Astrocyte (in vitro differentiated cells and primary cell): ENCODE results near the gene HNRNPC. TPM values are rescaled to one million over a fixed set of nuclear protein-coding genes. Genes with fewer than 3 reads are reported as not detected.
"Not testable (repeated sequence)": the region's sequence is repeated elsewhere in the genome, so short reads cannot be mapped to it uniquely, and the experiment has no call there.

Experiments used
- DNase-seq: peaks from one replicate; pipeline ENCODE4 v3.0.0-alpha.2; 2010; ENCODE audit warnings: low read depth
- FAIRE-seq: peaks from 2 replicates; lab custom pipeline; 2011; peaks lifted over from hg19 to GRCh38; lab: Jason Lieb, UNC
- H2AFZ ChIP-seq: 2 replicates; pipeline ENCODE4 v1.6.0; 2012; ENCODE audit warnings: low read depth, low read length, inconsistent platforms
- H3K27ac ChIP-seq: 2 replicates; pipeline ENCODE4 v1.5.1; 2011; ENCODE audit warnings: low read depth, low read length, inconsistent platforms
- H3K27me3 ChIP-seq: 2 replicates; pipeline ENCODE4 v1.6.0; 2011; ENCODE audit warnings: low read length, inconsistent platforms; ENCODE audit not compliant: insufficient read depth
- H3K36me3 ChIP-seq: 2 replicates; pipeline ENCODE4 v1.5.1; 2011; ENCODE audit warnings: low read length, inconsistent platforms; ENCODE audit not compliant: insufficient read depth
- H3K4me1 ChIP-seq: 2 replicates; pipeline ENCODE4 v1.5.1; 2011; ENCODE audit warnings: low read length, inconsistent platforms; ENCODE audit not compliant: insufficient read depth
- H3K4me2 ChIP-seq: 2 replicates; pipeline ENCODE4 v1.6.0; 2012; ENCODE audit warnings: low read length, inconsistent platforms
- H3K4me3 ChIP-seq: 2 replicates; pipeline ENCODE4 v1.5.1; 2011; ENCODE audit warnings: low read depth, mild to moderate bottlenecking, low read length, inconsistent platforms; ENCODE audit not compliant: insufficient read depth
- H3K79me2 ChIP-seq: 2 replicates; pipeline ENCODE4 v1.6.0; 2012; ENCODE audit warnings: mild to moderate bottlenecking, low read length, inconsistent platforms; ENCODE audit not compliant: insufficient read depth
- H3K9ac ChIP-seq: 2 replicates; pipeline ENCODE4 v1.6.0; 2012; ENCODE audit warnings: mild to moderate bottlenecking, low read length, inconsistent platforms
- H3K9me3 ChIP-seq: 2 replicates; pipeline ENCODE4 v1.5.1; 2012; ENCODE audit warnings: low read depth, mild to moderate bottlenecking, low read length, inconsistent platforms; ENCODE audit not compliant: insufficient read depth
- H4K20me1 ChIP-seq: 2 replicates; pipeline ENCODE4 v1.6.0; 2012; ENCODE audit warnings: low read length, inconsistent platforms; ENCODE audit not compliant: insufficient read depth
- H3K27ac Mint-ChIP-seq: one replicate; pipeline ENCODE4 v1.8.0; 2021; ENCODE audit warnings: mild to moderate bottlenecking, mixed read lengths; ENCODE audit not compliant: unreplicated experiment
- H3K27me3 Mint-ChIP-seq: one replicate; pipeline ENCODE4 v1.8.0; 2021; ENCODE audit warnings: low read depth, mixed read lengths; ENCODE audit not compliant: unreplicated experiment
- H3K36me3 Mint-ChIP-seq: one replicate; pipeline ENCODE4 v1.8.0; 2021; ENCODE audit warnings: low read depth, mixed read lengths; ENCODE audit not compliant: unreplicated experiment
- H3K4me1 Mint-ChIP-seq: one replicate; pipeline ENCODE4 v1.8.0; 2021; ENCODE audit warnings: low read depth, mixed read lengths; ENCODE audit not compliant: unreplicated experiment
- H3K4me3 Mint-ChIP-seq: one replicate; pipeline ENCODE4 v1.8.0; 2021; ENCODE audit warnings: mild to moderate bottlenecking, moderate library complexity, mixed read lengths; ENCODE audit not compliant: unreplicated experiment
- H3K9me3 Mint-ChIP-seq: one replicate; pipeline ENCODE4 v1.8.0; 2021; ENCODE audit warnings: mild to moderate bottlenecking, mixed read lengths; ENCODE audit not compliant: unreplicated experiment
- CTCF ChIP-seq: IDR thresholded peaks from 2 replicates; pipeline ENCODE4 v1.5.1; 2011; ENCODE audit warnings: low read depth, mild to moderate bottlenecking, inconsistent platforms, low read length, moderate library complexity; ENCODE audit not compliant: insufficient read depth
- EZH2 ChIP-seq: IDR thresholded peaks from 2 replicates; pipeline ENCODE4 v1.6.1; 2012; ENCODE audit warnings: mild to moderate bottlenecking, low read length, inconsistent platforms; ENCODE audit not compliant: insufficient read depth
- total RNA-seq: library from RNA; stranded (reverse); gene quantifications from 2 replicates; pipeline ENCODE4 v1.2.1, GENCODE V29; 2021

Gene HNRNPC
- total RNA-seq, 1 donor from 2014 or later = 525 TPM

DNA sequence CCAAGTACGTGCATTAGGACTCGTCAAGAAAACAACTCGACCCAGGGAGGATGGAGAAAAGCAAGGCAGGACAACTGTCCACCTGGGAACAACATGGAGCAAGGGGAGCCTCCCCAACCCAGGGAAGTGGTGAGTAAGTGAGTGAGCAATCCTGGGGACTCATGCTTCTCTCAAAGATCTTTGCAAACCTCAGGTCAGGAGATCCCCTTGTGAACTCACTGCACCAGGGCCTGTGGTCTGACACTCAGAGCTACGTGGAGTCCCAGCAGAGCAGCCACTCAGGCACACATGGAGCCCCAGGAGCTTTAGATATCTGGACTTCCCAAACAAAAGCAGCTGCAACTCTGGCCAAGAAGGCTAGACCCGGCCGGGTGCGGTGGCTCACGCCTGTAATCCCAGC is 101.2 kb downstream of the HNRNPC start:
- peaks cover 5% of the 10 kb centered on the region for H3K27me3 ChIP-seq
- FAIRE-seq = no peak

GRCh38 chr14:21165670-21166069 is 103.6 kb downstream of the HNRNPC start:
- not testable (repeated sequence) for DNase-seq, H3K79me2 ChIP-seq, H3K9me3 ChIP-seq, H3K4me3 Mint-ChIP-seq, H3K9me3 Mint-ChIP-seq, H3K36me3 ChIP-seq, H2AFZ ChIP-seq, H3K4me1 Mint-ChIP-seq, H3K27ac ChIP-seq, H3K27ac Mint-ChIP-seq, H4K20me1 ChIP-seq, H3K9ac ChIP-seq, H3K36me3 Mint-ChIP-seq, H3K4me1 ChIP-seq, H3K4me2 ChIP-seq, H3K4me3 ChIP-seq
- FAIRE-seq = peak; percentile 23
- H3K27me3 ChIP-seq = peaks cover 11% of the 10 kb centered on the region
- H3K27me3 Mint-ChIP-seq = peaks cover 21% of the 10 kb centered on the region

More for the DNA sequence above, 101.2 kb downstream of the HNRNPC start:
- no peaks in the 10 kb centered on the region for H3K9me3 ChIP-seq
- no peaks in the 10 kb centered on the region for H3K36me3 Mint-ChIP-seq
- no peak for TF ChIP-seq EZH2
- TF ChIP-seq CTCF = no peak
- no peak overlapping the region for H3K4me3 Mint-ChIP-seq
- H2AFZ ChIP-seq = no peak overlapping the region
- no peak overlapping the region for H3K4me3 ChIP-seq
- H3K27ac Mint-ChIP-seq = no peak overlapping the region
- no peaks in the 10 kb centered on the region for H3K4me1 ChIP-seq
- H4K20me1 ChIP-seq = no peaks in the 10 kb centered on the region
- no peaks in the 10 kb centered on the region for H3K36me3 ChIP-seq
- peaks cover 19% of the 10 kb centered on the region for H3K9me3 Mint-ChIP-seq
- H3K79me2 ChIP-seq = no peaks in the 10 kb centered on the region
- H3K4me1 Mint-ChIP-seq = peaks cover 3% of the 10 kb centered on the region
- H3K27me3 Mint-ChIP-seq = peaks cover 11% of the 10 kb centered on the region
- no peak for DNase-seq
- H3K9ac ChIP-seq = no peak overlapping the region
- no peak overlapping the region for H3K4me2 ChIP-seq
- H3K27ac ChIP-seq = no peak overlapping the region

- H3K27ac Mint-ChIP-seq, H3K4me2 ChIP-seq, H3K9me3 Mint-ChIP-seq, H3K27ac ChIP-seq, DNase-seq, H3K4me1 Mint-ChIP-seq, H3K36me3 Mint-ChIP-seq, H3K36me3 ChIP-seq, H3K4me3 ChIP-seq, H3K9ac ChIP-seq, FAIRE-seq, H3K9me3 ChIP-seq, H4K20me1 ChIP-seq, H3K4me1 ChIP-seq, H3K79me2 ChIP-seq, H2AFZ ChIP-seq, H3K4me3 Mint-ChIP-seq: not testable (repeated sequence)
- peaks cover 13% of the 10 kb centered on the region for H3K27me3 ChIP-seq
- peaks cover 21% of the 10 kb centered on the region for H3K27me3 Mint-ChIP-seq
These were observed 104.1 kb downstream of the HNRNPC start for GRCh38 chr14:21165002-21165605.
